ENCODE measurements around the gene RNF114.

The RNF114 gene

DNA sequence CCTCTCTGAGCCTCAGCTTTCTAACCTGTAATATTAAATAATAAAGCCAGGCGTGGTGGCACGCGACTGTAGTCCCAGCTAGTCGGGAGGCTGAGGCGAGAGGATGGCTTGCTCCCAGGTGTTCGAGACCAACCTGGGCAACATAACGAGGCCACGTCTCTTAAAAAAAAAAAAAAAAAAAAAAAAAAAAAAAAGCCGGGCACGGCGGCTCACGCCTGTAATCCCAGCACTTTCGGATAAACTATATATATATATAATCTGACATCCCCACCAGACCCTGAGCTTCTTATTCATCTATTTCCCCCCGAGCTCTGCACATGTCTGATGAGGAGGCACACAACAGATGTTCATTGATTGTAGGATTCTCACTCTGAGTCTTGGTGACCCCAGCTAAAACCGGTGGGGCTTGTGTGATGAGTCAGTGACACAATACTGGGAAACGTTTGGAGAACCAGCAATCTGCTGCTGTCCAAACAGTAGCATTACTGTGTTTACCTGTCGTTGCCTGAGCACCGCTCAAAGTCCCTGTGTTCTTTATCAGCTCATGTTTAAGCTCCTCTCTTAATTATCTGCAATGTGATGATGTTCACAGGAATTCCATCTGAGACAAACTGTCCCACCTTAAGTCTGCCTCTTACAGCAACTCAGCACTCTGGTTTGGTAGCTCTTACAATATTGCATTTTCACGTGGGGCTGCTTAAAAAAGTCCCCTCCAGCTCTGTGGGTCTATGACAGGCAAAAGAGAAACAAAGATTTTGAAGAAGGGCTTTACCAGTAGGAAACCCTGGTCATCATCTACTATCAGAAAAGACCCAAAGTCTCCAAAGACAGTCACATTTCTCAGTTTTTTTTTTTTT is 19.8 kb upstream of the RNF114 start:
- H3K27me3 ChIP-seq (ENCODE audit: low read depth, low read length): no peaks in the 10 kb centered on the region
- peak overlapping the region; percentile 88 for H3K4me2 ChIP-seq (ENCODE audit: low read length)
- peak overlapping the region; percentile 85 for H3K4me3 ChIP-seq (ENCODE audit: low read length)
- no peaks in the 10 kb centered on the region for H3K9me3 ChIP-seq (ENCODE audit: insufficient read depth, low read length)
- H3K79me2 ChIP-seq (ENCODE audit: low read length): peaks cover 40% of the 10 kb centered on the region
- H3K9ac ChIP-seq (ENCODE audit: low read length): peak overlapping the region; percentile 82
- H3K36me3 ChIP-seq (replicated peaks; ENCODE audit: low read depth, low read length): peaks cover 9% of the 10 kb centered on the region
- H3K4me1 ChIP-seq (ENCODE audit: low read length): peaks cover 30% of the 10 kb centered on the region
- H3K27ac ChIP-seq (ENCODE audit: low read length): peak overlapping the region; percentile 88
- TF ChIP-seq EZH2phosphoT487 (IDR thresholded peaks at IDR 0.05; ENCODE audit: low read depth): no peak
- TF ChIP-seq, protein P1, sequence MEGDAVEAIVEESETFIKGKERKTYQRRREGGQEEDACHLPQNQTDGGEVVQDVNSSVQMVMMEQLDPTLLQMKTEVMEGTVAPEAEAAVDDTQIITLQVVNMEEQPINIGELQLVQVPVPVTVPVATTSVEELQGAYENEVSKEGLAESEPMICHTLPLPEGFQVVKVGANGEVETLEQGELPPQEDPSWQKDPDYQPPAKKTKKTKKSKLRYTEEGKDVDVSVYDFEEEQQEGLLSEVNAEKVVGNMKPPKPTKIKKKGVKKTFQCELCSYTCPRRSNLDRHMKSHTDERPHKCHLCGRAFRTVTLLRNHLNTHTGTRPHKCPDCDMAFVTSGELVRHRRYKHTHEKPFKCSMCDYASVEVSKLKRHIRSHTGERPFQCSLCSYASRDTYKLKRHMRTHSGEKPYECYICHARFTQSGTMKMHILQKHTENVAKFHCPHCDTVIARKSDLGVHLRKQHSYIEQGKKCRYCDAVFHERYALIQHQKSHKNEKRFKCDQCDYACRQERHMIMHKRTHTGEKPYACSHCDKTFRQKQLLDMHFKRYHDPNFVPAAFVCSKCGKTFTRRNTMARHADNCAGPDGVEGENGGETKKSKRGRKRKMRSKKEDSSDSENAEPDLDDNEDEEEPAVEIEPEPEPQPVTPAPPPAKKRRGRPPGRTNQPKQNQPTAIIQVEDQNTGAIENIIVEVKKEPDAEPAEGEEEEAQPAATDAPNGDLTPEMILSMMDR (IDR thresholded peaks at IDR 0.05; ENCODE audit: low read depth, low read length): no peak
- peak overlapping the region; percentile 95 for H2AFZ ChIP-seq (ENCODE audit: low read depth, low read length)
- peaks cover 22% of the 10 kb centered on the region for H4K20me1 ChIP-seq (ENCODE audit: insufficient read depth, low read length)

DNA sequence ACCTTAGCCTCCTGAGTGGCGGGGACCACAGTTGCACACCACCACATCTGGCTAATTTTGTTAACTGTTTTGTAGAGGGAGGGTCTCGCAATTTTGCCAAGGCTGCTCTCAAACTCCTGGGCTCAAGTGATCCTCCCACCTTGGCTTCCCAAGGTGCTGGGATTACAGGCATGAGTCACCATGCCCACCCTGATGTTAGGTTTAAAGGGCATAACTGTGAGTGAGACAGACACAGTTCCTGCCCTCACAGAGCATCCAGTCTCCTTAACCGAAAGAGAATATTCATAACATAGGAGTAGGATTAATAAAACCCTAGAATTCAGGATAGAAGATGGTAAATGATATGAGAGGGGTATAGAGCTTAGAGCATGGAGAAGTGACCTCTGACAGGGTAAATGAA is 17.8 kb upstream of the RNF114 start:
- TF ChIP-seq, protein P1 (IDR thresholded peaks at IDR 0.05; ENCODE audit: low read depth, low read length): no peak
- no peak for TF ChIP-seq EZH2phosphoT487 (IDR thresholded peaks at IDR 0.05; ENCODE audit: low read depth)
- Histone ChIP-seq H3K4me1 (ENCODE audit: low read length) (peaks cover 26% of the 10 kb centered on the region), H4K20me1 (ENCODE audit: insufficient read depth, low read length) (peaks cover 13% of the 10 kb centered on the region), H3K4me2 (ENCODE audit: low read length) (no peak overlapping the region), H3K9me3 (ENCODE audit: insufficient read depth, low read length) (no peaks in the 10 kb centered on the region), H3K36me3 (replicated peaks; ENCODE audit: low read depth, low read length) (peaks cover under 1% of the 10 kb centered on the region), H3K79me2 (ENCODE audit: low read length) (peaks cover 20% of the 10 kb centered on the region), H3K9ac (ENCODE audit: low read length) (no peak overlapping the region), H3K4me3 (ENCODE audit: low read length) (no peak overlapping the region), H3K27me3 (ENCODE audit: low read depth, low read length) (no peaks in the 10 kb centered on the region), H3K27ac (ENCODE audit: low read length) (0 out of 2 replicates have a peak overlapping the region, but pooled peaks have one; percentile 88), H2AFZ (ENCODE audit: low read depth, low read length) (no peak overlapping the region)

DNA sequence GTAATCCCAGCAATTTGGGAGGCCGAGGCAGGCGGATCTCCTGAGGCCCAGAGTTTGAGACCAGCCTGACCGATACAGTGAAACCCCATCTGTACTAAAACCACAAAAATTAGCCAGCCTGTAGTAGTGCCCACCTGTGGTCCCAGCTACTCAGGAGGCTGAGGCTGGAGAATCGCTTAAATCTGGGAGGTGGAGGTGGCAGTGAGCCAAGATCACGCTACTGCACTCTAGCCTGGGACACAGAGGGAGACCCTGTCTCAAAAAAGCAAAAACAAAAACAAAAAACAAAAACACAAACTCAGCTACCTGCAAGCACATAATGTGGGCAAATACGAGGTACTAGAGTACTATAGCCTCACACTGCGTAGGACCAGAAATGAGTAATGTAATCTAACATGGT is 17.2 kb upstream of the RNF114 start:
- Histone ChIP-seq H2AFZ (ENCODE audit: low read depth, low read length) (no peak overlapping the region), H3K4me2 (ENCODE audit: low read length) (no peak overlapping the region), H3K27ac (ENCODE audit: low read length) (no peak overlapping the region), H4K20me1 (ENCODE audit: insufficient read depth, low read length) (peaks cover 7% of the 10 kb centered on the region; the same call in 1 of the 2 replicates), H3K4me3 (ENCODE audit: low read length) (no peak overlapping the region), H3K27me3 (ENCODE audit: low read depth, low read length) (no peaks in the 10 kb centered on the region), H3K9ac (ENCODE audit: low read length) (no peak overlapping the region), H3K79me2 (ENCODE audit: low read length) (peaks cover 14% of the 10 kb centered on the region), H3K4me1 (ENCODE audit: low read length) (peaks cover 20% of the 10 kb centered on the region), H3K36me3 (replicated peaks; ENCODE audit: low read depth, low read length) (no peaks in the 10 kb centered on the region), H3K9me3 (ENCODE audit: insufficient read depth, low read length) (no peaks in the 10 kb centered on the region)
- TF ChIP-seq, protein P1 (IDR thresholded peaks at IDR 0.05; ENCODE audit: low read depth, low read length): no peak
- no peak for TF ChIP-seq EZH2phosphoT487 (IDR thresholded peaks at IDR 0.05; ENCODE audit: low read depth)

DNA sequence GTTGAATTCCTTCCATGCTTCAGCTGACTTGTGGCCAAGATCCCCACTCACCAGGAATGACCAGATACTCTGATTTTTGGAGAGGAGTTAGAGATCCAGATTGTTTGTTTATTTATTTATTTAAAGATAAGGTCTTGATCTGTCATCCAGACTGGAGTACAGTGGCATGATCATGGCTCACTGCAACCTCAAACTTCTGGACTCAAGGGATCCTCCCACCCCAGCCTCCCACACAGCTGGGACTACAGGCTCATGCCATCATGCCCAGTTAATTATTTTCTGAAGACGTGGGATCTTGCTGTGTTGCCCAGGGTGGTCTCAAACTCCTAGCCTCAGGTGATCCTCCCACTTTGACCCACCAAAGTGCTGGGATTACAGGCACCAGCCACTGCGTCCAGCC is 16.7 kb upstream of the RNF114 start:
- Histone ChIP-seq H3K9me3 (ENCODE audit: insufficient read depth, low read length) (no peaks in the 10 kb centered on the region), H3K79me2 (ENCODE audit: low read length) (peaks cover 10% of the 10 kb centered on the region), H3K27ac (ENCODE audit: low read length) (no peak overlapping the region), H3K27me3 (ENCODE audit: low read depth, low read length) (no peaks in the 10 kb centered on the region), H4K20me1 (ENCODE audit: insufficient read depth, low read length) (peaks cover 3% of the 10 kb centered on the region; the same call in 1 of the 2 replicates), H2AFZ (ENCODE audit: low read depth, low read length) (no peak overlapping the region), H3K4me3 (ENCODE audit: low read length) (no peak overlapping the region), H3K9ac (ENCODE audit: low read length) (no peak overlapping the region), H3K36me3 (replicated peaks; ENCODE audit: low read depth, low read length) (no peaks in the 10 kb centered on the region), H3K4me1 (ENCODE audit: low read length) (peaks cover 16% of the 10 kb centered on the region), H3K4me2 (ENCODE audit: low read length) (no peak overlapping the region)
- no peak for TF ChIP-seq EZH2phosphoT487 (IDR thresholded peaks at IDR 0.05; ENCODE audit: low read depth)
- TF ChIP-seq, protein P1 (IDR thresholded peaks at IDR 0.05; ENCODE audit: low read depth, low read length): no peak
